ENCODE results near the gene HOXD4. TPM values are rescaled to one million over a fixed set of nuclear protein-coding genes. Genes with fewer than 3 reads are reported as not detected.
A peak's percentile ranks its signal among the peaks of the same experiment; 100 is the strongest.

HOXD4 gene
- total and polyA plus RNA-seq, 3 experiments from 2014 or later: not detected

DNA sequence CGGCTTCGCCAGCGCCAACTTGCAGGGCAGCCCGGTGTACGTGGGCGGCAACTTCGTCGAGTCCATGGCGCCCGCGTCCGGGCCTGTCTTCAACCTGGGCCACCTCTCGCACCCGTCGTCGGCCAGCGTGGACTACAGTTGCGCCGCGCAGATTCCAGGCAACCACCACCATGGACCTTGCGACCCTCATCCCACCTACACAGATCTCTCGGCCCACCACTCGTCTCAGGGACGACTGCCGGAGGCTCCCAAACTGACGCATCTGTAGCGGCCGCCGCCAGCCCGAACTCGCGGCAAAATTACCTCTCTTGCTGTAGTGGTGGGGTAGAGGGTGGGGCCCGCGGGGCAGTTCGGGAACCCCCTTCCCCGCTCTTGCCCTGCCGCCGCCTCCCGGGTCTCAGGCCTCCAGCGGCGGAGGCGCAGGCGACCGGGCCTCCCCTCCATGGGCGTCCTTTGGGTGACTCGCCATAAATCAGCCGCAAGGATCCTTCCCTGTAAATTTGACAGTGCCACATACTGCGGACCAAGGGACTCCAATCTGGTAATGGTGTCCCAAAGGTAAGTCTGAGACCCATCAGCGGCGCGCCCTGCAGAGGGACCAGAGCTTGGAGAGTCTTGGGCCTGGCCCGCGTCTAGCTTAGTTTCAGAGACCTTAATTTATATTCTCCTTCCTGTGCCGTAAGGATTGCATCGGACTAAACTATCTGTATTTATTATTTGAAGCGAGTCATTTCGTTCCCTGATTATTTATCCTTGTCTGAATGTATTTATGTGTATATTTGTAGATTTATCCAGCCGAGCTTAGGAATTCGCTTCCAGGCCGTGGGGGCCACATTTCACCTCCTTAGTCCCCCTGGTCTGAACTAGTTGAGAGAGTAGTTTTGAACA, 20.9 kb downstream of the HOXD4 start:
- Histone ChIP-seq H3K9me3 (ENCODE audit: low read length) (no peaks in the 10 kb centered on the region), H3K4me1 (ENCODE audit: insufficient read depth, low read length) (no peaks in the 10 kb centered on the region), H3K4me3 (ENCODE audit: low read length) (no peak overlapping the region), H3K36me3 (ENCODE audit: insufficient read depth, low read length) (no peaks in the 10 kb centered on the region), H3K27ac (ENCODE audit: low read depth, low read length) (no peak overlapping the region), H3K27me3 (ENCODE audit: insufficient read depth, low read length, poor library complexity, severe bottlenecking) (peaks cover 63% of the 10 kb centered on the region)
- POLR2A ChIA-PET: no interaction called here
- CTCF ChIA-PET: no interaction called here
- H3K9me3 Mint-ChIP-seq: peaks cover 0 to 8% (median 5%) of the 10 kb centered on the region in 5 donors
- H3K27ac Mint-ChIP-seq: peak overlapping the region in 2 of 8 donors; percentile 36 to 75
- no peak for DNase-seq
- H3K36me3 Mint-ChIP-seq: peaks cover 0 to 5% (median 3%) of the 10 kb centered on the region in 3 donors
- peaks cover 2 to 17% (median 15%) of the 10 kb centered on the region in 3 donors for H3K4me1 Mint-ChIP-seq
- peak overlapping the region in 2 of 7 donors; percentile 47 to 49 for H3K4me3 Mint-ChIP-seq
- peaks cover 84 to 88% of the 10 kb centered on the region in 2 donors for H3K27me3 Mint-ChIP-seq

DNA sequence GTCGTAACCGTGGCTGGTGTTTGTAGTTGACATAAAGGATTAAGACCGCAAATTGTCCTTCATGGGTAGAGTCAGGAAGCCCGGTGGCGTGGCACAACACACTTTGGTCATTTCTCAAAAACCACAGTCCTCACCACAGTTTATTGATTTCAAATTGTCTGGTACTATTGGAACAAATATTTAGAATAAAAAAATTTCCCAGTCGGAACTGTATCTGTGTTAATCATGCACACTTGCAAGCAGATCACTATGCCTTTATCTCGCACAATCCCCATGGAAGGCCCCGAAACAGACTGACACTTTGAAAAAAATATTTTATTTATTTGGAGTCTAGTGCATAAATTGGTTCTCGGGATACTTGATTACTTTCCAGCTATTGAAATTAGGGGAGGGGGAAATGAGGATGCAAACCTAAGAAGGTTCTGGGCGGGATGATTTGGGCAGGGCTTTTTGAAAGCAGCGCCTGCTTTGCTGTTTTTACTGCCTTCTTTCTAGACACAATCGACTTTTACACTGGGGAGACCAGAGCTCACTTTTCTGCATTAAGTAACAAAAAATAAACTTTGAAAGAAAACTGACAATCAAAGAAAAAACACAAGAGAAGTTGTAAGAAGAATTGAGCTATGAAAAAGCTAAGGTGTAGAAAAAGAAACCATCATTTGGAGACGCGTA, 21.7 kb downstream of the HOXD4 start:
- Mint-ChIP-seq H3K27me3 (peaks cover 79 to 87% of the 10 kb centered on the region in 2 donors), H3K4me3 (peak overlapping the region in 1 of 7 donors; percentile 49), H3K4me1 (peaks cover 4 to 22% (median 18%) of the 10 kb centered on the region in 3 donors), H3K27ac (peak overlapping the region in 2 of 8 donors; percentile 36 to 75), H3K36me3 (peaks cover 0 to 5% (median 3%) of the 10 kb centered on the region in 3 donors), H3K9me3 (peaks cover 0 to 6% (median 3%) of the 10 kb centered on the region in 5 donors)
- Histone ChIP-seq H3K4me1 (ENCODE audit: insufficient read depth, low read length) (no peaks in the 10 kb centered on the region), H3K4me3 (ENCODE audit: low read length) (no peak overlapping the region), H3K36me3 (ENCODE audit: insufficient read depth, low read length) (no peaks in the 10 kb centered on the region), H3K9me3 (ENCODE audit: low read length) (no peaks in the 10 kb centered on the region), H3K27ac (ENCODE audit: low read depth, low read length) (no peak overlapping the region), H3K27me3 (ENCODE audit: insufficient read depth, low read length, poor library complexity, severe bottlenecking) (peaks cover 64% of the 10 kb centered on the region)
- DNase-seq: no peak
- POLR2A ChIA-PET: no interaction called here
- CTCF ChIA-PET: no interaction called here

DNA sequence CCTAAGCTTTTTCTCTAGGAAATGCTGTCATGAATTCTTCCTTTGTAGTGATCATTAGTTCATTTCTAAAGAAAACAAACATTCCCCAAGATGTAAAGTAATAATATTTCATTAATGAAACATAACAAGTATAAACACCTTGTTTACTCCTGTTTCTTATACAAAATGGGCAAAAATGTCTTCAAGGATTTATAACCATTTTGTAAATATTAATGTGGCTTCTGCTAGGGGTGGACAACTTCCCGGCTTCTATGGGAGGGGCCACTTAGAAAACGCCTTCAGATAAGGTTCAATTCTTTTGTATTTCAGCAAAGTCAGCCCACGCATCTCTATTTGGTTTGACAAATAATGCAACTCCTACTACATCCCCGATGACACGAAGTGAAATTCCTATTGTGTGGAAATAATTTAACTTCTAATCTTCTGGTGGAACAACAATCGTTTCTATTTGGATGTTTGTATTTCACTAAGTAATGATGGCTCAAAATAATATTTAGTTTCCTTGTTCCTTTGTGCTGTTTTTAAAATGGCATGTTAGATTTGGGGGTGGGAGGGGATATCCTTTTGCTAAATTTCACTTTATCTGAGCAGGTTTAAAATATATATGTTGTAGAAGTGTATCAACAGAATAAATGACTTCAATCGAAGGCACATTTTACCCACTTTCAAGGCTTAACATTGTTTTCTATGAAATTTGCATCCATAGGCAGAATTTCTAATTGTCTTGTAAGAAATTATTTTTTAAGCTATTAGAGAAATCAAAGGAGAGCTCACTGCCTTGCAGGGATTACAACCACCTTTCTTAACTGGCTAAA, 22.4 kb downstream of the HOXD4 start:
- ChIA-PET CTCF (no interaction called here), POLR2A (no interaction called here)
- peaks cover 0 to 6% (median 3%) of the 10 kb centered on the region in 5 donors for H3K9me3 Mint-ChIP-seq
- no peak for DNase-seq
- H3K36me3 Mint-ChIP-seq: peaks cover 0 to 5% (median 3%) of the 10 kb centered on the region in 3 donors
- no peak overlapping the region for H3K27ac ChIP-seq (ENCODE audit: low read depth, low read length)
- H3K4me3 ChIP-seq (ENCODE audit: low read length): no peak overlapping the region
- H3K4me3 Mint-ChIP-seq: no peak overlapping the region
- peaks cover 4 to 25% (median 21%) of the 10 kb centered on the region in 3 donors for H3K4me1 Mint-ChIP-seq
- peaks cover 79 to 91% of the 10 kb centered on the region in 2 donors for H3K27me3 Mint-ChIP-seq
- H3K36me3 ChIP-seq (ENCODE audit: insufficient read depth, low read length): no peaks in the 10 kb centered on the region
- H3K9me3 ChIP-seq (ENCODE audit: low read length): no peaks in the 10 kb centered on the region
- H3K4me1 ChIP-seq (ENCODE audit: insufficient read depth, low read length): no peaks in the 10 kb centered on the region
- H3K27me3 ChIP-seq (ENCODE audit: insufficient read depth, low read length, poor library complexity, severe bottlenecking): peaks cover 67% of the 10 kb centered on the region
- peak overlapping the region in 1 of 8 donors; percentile 75 for H3K27ac Mint-ChIP-seq

DNA sequence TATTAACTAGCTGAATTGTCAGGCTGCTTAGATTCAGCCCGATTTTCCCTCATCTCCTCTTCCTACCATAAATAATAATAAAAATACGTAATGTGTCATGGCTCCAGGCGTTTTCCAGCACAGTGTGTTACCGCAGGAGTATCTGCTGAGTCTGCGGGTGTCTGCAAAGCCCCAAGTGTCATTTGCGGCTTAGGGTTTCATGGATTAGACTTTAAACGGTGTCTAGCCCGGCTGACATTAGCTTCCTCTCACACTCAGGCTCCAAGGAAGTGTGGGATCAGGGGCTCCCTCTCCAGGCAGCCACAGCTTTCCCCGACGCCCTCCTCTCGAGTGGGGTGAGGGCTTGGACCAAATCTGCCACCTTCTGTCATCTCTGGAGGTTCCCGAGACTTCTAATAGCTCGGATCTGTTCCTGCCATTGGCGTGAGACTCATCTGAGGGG, 23.1 kb downstream of the HOXD4 start:
- ChIA-PET CTCF (no interaction called here), POLR2A (no interaction called here)
- Histone ChIP-seq H3K9me3 (ENCODE audit: low read length) (no peaks in the 10 kb centered on the region), H3K27me3 (ENCODE audit: insufficient read depth, low read length, poor library complexity, severe bottlenecking) (peaks cover 73% of the 10 kb centered on the region), H3K4me3 (ENCODE audit: low read length) (no peak overlapping the region), H3K4me1 (ENCODE audit: insufficient read depth, low read length) (no peaks in the 10 kb centered on the region), H3K27ac (ENCODE audit: low read depth, low read length) (no peak overlapping the region), H3K36me3 (ENCODE audit: insufficient read depth, low read length) (no peaks in the 10 kb centered on the region)
- peaks cover 0 to 4% (median 3%) of the 10 kb centered on the region in 3 donors for H3K36me3 Mint-ChIP-seq
- peaks cover 78 to 92% of the 10 kb centered on the region in 2 donors for H3K27me3 Mint-ChIP-seq
- H3K4me1 Mint-ChIP-seq: peaks cover 6 to 25% (median 21%) of the 10 kb centered on the region in 3 donors
- DNase-seq: no peak
- peaks cover 0 to 6% (median 3%) of the 10 kb centered on the region in 5 donors for H3K9me3 Mint-ChIP-seq
- peak overlapping the region in 1 of 8 donors; percentile 15 for H3K27ac Mint-ChIP-seq
- H3K4me3 Mint-ChIP-seq: no peak overlapping the region

DNA sequence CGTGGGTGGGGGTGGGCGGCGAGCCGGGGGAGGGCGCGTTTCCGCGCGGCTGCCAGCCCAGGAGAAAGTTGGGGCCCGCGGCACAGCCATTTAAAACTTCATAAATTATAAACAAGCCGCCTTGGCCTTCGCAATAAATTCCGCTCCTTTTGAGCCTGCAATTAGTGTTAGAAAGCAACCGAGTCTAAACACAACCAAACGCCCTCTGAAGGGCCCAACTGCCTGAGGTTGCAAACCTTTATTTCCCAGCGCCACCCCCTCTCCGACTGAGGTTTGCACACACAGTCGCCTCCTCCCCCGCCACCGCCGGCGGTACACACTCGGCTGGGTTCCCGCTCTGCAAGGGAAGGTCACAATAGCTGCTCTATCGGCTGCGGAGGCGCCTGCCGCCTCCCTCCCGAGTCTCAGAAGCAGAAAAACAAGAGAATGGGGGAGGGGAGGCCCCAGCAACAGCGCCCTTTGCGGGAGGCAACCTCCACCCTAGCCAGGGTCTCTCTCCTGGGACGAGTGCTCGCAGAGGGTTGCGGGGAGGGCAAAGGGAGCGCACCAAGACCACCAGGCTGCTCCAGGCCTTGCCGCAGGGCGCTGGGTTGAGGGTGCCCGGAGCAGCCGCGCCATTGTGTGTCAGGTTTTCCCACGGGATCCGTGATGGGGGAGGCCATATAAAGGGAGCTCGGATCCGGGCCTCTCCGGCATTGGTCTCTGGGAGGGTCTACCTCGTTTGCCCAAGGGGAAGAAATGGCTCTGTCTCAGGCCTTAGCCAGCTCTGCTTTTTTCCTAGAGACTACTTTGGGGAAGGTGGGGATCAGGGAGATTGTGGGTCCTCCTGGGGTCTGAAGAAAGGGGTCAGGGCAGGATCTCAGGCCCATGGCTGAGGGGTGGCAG, 23.7 kb downstream of the HOXD4 start:
- DNase-seq: no peak
- H3K9me3 Mint-ChIP-seq: peaks cover 0 to 6% (median 3%) of the 10 kb centered on the region in 5 donors
- peaks cover 8 to 25% (median 21%) of the 10 kb centered on the region in 3 donors for H3K4me1 Mint-ChIP-seq
- POLR2A ChIA-PET: no interaction called here
- Histone ChIP-seq H3K9me3 (ENCODE audit: low read length) (no peaks in the 10 kb centered on the region), H3K27ac (ENCODE audit: low read depth, low read length) (no peak overlapping the region), H3K4me1 (ENCODE audit: insufficient read depth, low read length) (no peaks in the 10 kb centered on the region), H3K27me3 (ENCODE audit: insufficient read depth, low read length, poor library complexity, severe bottlenecking) (peaks cover 73% of the 10 kb centered on the region), H3K36me3 (ENCODE audit: insufficient read depth, low read length) (no peaks in the 10 kb centered on the region), H3K4me3 (ENCODE audit: low read length) (no peak overlapping the region)
- peaks cover 78 to 92% of the 10 kb centered on the region in 2 donors for H3K27me3 Mint-ChIP-seq
- H3K27ac Mint-ChIP-seq: peak overlapping the region in 1 of 8 donors; percentile 72
- peaks cover 0 to 3% (median 0%) of the 10 kb centered on the region in 3 donors for H3K36me3 Mint-ChIP-seq
- H3K4me3 Mint-ChIP-seq: no peak overlapping the region
- CTCF ChIA-PET: no interaction called here

DNA sequence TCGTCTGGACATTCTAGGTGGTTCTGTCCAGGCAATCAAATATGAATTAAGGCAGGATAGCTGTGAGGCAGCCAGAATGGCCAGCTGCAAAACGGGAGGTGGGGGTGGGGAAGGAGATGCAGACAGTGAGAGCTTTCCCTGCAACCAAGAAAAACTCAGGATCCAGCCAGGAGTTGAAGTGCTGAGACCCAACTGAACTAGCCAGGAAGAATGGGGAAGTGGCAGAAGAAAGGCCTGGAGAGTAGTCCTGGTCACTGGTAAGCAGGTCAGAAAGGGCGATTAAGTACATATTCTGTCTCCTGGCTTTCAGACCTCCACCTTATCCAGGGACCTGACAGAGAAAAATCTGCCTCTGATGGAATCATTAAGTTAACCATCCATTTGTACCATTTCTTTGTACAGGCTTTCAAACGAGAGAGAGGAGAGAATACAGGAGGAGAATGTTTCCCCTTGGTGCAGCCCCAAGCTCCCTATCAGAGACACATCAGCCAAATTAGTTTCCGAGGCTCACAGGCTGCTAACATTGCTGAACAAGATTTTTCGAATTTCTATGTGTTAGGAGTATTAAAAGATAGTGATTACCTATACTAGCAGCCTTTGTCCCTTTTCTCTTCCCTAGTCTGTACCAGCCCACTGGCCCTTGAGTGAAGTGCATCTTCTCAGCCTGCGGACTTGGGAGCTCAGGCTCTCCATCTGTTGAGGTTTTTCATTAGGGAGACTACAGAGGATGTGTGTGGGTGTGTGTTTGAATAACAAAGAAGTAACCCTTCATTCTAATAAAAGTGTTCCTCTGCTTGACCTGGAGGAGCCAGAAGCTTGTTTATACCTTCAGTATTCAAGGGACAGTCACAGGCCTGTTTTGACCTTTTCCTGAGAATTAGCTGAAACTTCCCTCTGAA, 24.6 kb downstream of the HOXD4 start:
- H3K36me3 Mint-ChIP-seq: peaks cover 0 to 3% (median 0%) of the 10 kb centered on the region in 3 donors
- no peak overlapping the region for H3K4me3 ChIP-seq (ENCODE audit: low read length)
- peaks cover 8 to 25% (median 21%) of the 10 kb centered on the region in 3 donors for H3K4me1 Mint-ChIP-seq
- H3K9me3 ChIP-seq (ENCODE audit: low read length): no peaks in the 10 kb centered on the region
- H3K27me3 Mint-ChIP-seq: peaks cover 71 to 94% of the 10 kb centered on the region in 2 donors
- H3K27ac Mint-ChIP-seq: peak overlapping the region in 1 of 8 donors; percentile 72
- POLR2A ChIA-PET: no interaction called here
- CTCF ChIA-PET: no interaction called here
- DNase-seq: no peak
- H3K27ac ChIP-seq (ENCODE audit: low read depth, low read length): no peak overlapping the region
- H3K4me1 ChIP-seq (ENCODE audit: insufficient read depth, low read length): no peaks in the 10 kb centered on the region
- peaks cover 0 to 6% (median 3%) of the 10 kb centered on the region in 5 donors for H3K9me3 Mint-ChIP-seq
- H3K4me3 Mint-ChIP-seq: no peak overlapping the region
- no peaks in the 10 kb centered on the region for H3K36me3 ChIP-seq (ENCODE audit: insufficient read depth, low read length)
- H3K27me3 ChIP-seq (ENCODE audit: insufficient read depth, low read length, poor library complexity, severe bottlenecking): peaks cover 68% of the 10 kb centered on the region
